Breast epithelium (tissue), 4 donors: ENCODE results near the gene CDYL. TPM values are rescaled to one million over a fixed set of nuclear protein-coding genes. Genes with fewer than 3 reads are reported as not detected.
A peak's percentile ranks its signal among the peaks of the same experiment; 100 is the strongest.

Experiments used
- DNase-seq, 2 donors: peaks; one replicate each; pipeline ENCODE4 v3.0.0-alpha.2; 2019; ENCODE audit warnings: low spot score in 2 of 2
- H3K27ac ChIP-seq, 2 donors: fragments of 200-600 bp; sonication (generic) in 1 of 2; one replicate each; pipeline ENCODE4 v1.5.1; 2016 to 2019; ENCODE audit warnings: mild to moderate bottlenecking in 1 of 2
- H3K27me3 ChIP-seq, 2 donors: fragments of 200-600 bp; sonication (generic) in 1 of 2; one replicate each; pipeline versions ENCODE4 v1.5.1 to v1.6.0; 2017 to 2019; ENCODE audit warnings: control low read depth in 1 of 2, mild to moderate bottlenecking in 1 of 2
- H3K36me3 ChIP-seq: fragments of 200-600 bp; one replicate; pipeline ENCODE4 v1.5.1; 2019
- H3K4me1 ChIP-seq, 2 donors: fragments of 200-600 bp; sonication (generic); one replicate each; pipeline ENCODE4 v1.5.1; 2016 to 2019; ENCODE audit warnings: control low read depth in 1 of 2
- H3K4me3 ChIP-seq, 3 donors: fragments of 200-600 bp; sonication (generic); 1 replicate in 2 of 3; 2 replicates in 1 of 3; pipeline ENCODE4 v1.5.1; 2016 to 2019; ENCODE audit warnings: mild to moderate bottlenecking in 3 of 3, moderate library complexity in 2 of 3
- H3K9me3 ChIP-seq, 2 donors: fragments of 200-600 bp; sonication (generic) in 1 of 2; one replicate each; pipeline ENCODE4 v1.5.1; 2016 to 2019; ENCODE audit warnings: control low read depth in 1 of 2
- POLR2A ChIP-seq: fragments of 450-650 bp; IDR thresholded peaks from one replicate; pipeline ENCODE4 v1.6.1; 2016; ENCODE audit warnings: antibody characterized with exemption, mild to moderate bottlenecking, moderate library complexity
- POLR2AphosphoS5 ChIP-seq, 3 donors: sonication (generic); formaldehyde crosslinking; IDR thresholded peaks; one replicate each; pipeline ENCODE4 v1.6.1; 2017; ENCODE audit warnings: antibody characterized with exemption in 3 of 3
- intact Hi-C: fragments of 100-400 bp; cut with DNase I; formaldehyde crosslinking; loops from one replicate; pipeline ENCODE4 v1.15.1; 2023; ENCODE audit warnings: low total_unique reads
- total RNA-seq, 3 donors: library from RNA; depleted of rRNA; stranded (reverse); fragments of >200 nt; gene quantifications; one replicate each; pipeline ENCODE4 v1.1.0, GENCODE V29; 2016
- TF ChIP-seq, protein P1 (sequence below), 3 donors: fragments of 450-650 bp; IDR thresholded peaks; one replicate each; pipeline ENCODE4 v1.5.1; 2016 to 2017; ENCODE audit warnings: antibody characterized with exemption in 3 of 3, mild to moderate bottlenecking in 3 of 3, moderate library complexity in 3 of 3

CDYL gene
- total RNA-seq, 3 donors from 2014 or later, result 32.9 to 58.0 (median 40.0) TPM

- no peak for DNase-seq
- no peak overlapping the region for H3K4me3 ChIP-seq
- no peaks in the 10 kb centered on the region for H3K4me1 ChIP-seq
- no peaks in the 10 kb centered on the region for H3K9me3 ChIP-seq
- no peaks in the 10 kb centered on the region for H3K36me3 ChIP-seq
- TF ChIP-seq, protein P1, sequence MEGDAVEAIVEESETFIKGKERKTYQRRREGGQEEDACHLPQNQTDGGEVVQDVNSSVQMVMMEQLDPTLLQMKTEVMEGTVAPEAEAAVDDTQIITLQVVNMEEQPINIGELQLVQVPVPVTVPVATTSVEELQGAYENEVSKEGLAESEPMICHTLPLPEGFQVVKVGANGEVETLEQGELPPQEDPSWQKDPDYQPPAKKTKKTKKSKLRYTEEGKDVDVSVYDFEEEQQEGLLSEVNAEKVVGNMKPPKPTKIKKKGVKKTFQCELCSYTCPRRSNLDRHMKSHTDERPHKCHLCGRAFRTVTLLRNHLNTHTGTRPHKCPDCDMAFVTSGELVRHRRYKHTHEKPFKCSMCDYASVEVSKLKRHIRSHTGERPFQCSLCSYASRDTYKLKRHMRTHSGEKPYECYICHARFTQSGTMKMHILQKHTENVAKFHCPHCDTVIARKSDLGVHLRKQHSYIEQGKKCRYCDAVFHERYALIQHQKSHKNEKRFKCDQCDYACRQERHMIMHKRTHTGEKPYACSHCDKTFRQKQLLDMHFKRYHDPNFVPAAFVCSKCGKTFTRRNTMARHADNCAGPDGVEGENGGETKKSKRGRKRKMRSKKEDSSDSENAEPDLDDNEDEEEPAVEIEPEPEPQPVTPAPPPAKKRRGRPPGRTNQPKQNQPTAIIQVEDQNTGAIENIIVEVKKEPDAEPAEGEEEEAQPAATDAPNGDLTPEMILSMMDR (IDR thresholded peaks at IDR 0.05), result no peak
- TF ChIP-seq POLR2AphosphoS5 (IDR thresholded peaks at IDR 0.05), result no peak
- no peaks in the 10 kb centered on the region for H3K27me3 ChIP-seq
- intact Hi-C loops, result no loop called here
- no peak overlapping the region for H3K27ac ChIP-seq
Measured at GRCh38 chr6:4772750-4773149, 3.5 kb upstream of the CDYL start.

DNA sequence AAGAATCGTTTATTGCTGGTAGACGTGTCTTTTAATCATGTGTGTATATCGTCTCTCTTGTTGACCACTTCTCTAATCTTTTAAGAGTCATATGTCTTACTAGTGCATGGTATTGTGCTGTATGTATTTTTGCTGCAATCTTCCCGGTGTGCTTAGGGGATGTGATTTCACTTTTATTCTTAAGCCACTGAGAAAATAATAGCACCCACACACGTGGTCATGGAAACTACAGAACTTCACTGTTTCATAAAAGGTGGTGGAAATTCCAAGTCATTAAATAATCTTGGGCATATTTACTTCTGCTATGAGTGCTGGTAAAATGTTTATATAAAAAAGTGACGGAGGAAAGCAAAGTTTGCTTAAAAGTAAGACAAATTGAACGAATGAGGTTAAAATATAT lies 3.0 kb upstream of the CDYL start:
- intact Hi-C loops, result no loop called here
- Histone ChIP-seq H3K27me3 (no peaks in the 10 kb centered on the region), H3K4me1 (no peaks in the 10 kb centered on the region), H3K4me3 (no peak overlapping the region), H3K36me3 (no peaks in the 10 kb centered on the region), H3K27ac (no peak overlapping the region), H3K9me3 (peaks cover 0 to 3% of the 10 kb centered on the region in 2 donors)
- TF ChIP-seq, protein P1 (IDR thresholded peaks at IDR 0.05), result no peak
- TF ChIP-seq POLR2AphosphoS5 (IDR thresholded peaks at IDR 0.05) (no peak), POLR2A (no peak)
- DNase-seq, result no peak

GRCh38 chr6:4774296-4774695 lies 1.9 kb upstream of the CDYL start:
- Histone ChIP-seq H3K4me1 (no peaks in the 10 kb centered on the region), H3K4me3 (peak overlapping the region in 2 of 3 donors; percentile 80 to 87), H3K36me3 (no peaks in the 10 kb centered on the region), H3K27ac (peak overlapping the region; percentile 87 to 94), H3K27me3 (no peaks in the 10 kb centered on the region), H3K9me3 (peaks cover 0 to 8% of the 10 kb centered on the region in 2 donors)
- DNase-seq, result no peak
- intact Hi-C loops, result no loop called here
- TF ChIP-seq POLR2A (no peak), POLR2AphosphoS5 (IDR thresholded peaks at IDR 0.05) (no peak)
- TF ChIP-seq, protein P1 (IDR thresholded peaks at IDR 0.05), result no peak

- Histone ChIP-seq H3K4me3 (peak overlapping the region; percentile 34 to 87 (median 80)), H3K27me3 (no peaks in the 10 kb centered on the region), H3K27ac (peak overlapping the region; percentile 87 to 94), H3K4me1 (no peaks in the 10 kb centered on the region), H3K36me3 (no peaks in the 10 kb centered on the region), H3K9me3 (peaks cover 0 to 8% of the 10 kb centered on the region in 2 donors)
- TF ChIP-seq POLR2A (no peak), POLR2AphosphoS5 (IDR thresholded peaks at IDR 0.05) (peak in 1 of 3 donors; percentile 6)
- TF ChIP-seq, protein P1 (IDR thresholded peaks at IDR 0.05), result no peak
- intact Hi-C loops, result no loop called here
- peak in 1 of 2 donors; percentile 31 for DNase-seq
Measured at GRCh38 chr6:4774715-4775493, 1.3 kb upstream of the CDYL start.

- no peaks in the 10 kb centered on the region for H3K27me3 ChIP-seq
- no peaks in the 10 kb centered on the region for H3K4me1 ChIP-seq
- intact Hi-C loops, result no loop called here
- H3K36me3 ChIP-seq, result no peaks in the 10 kb centered on the region
- H3K9me3 ChIP-seq, result peaks cover 0 to 8% of the 10 kb centered on the region in 2 donors
- DNase-seq, result peak; percentile 66 to 72
- H3K4me3 ChIP-seq, result peak overlapping the region; percentile 34 to 87 (median 80)
- H3K27ac ChIP-seq, result peak overlapping the region; percentile 87 to 94
- peak in 1 of 3 donors; percentile 54 for TF ChIP-seq POLR2AphosphoS5 (IDR thresholded peaks at IDR 0.05)
- TF ChIP-seq, protein P1 (IDR thresholded peaks at IDR 0.05), result peak in 1 of 3 donors; percentile 31
- no peak for TF ChIP-seq POLR2A
Measured at GRCh38 chr6:4775494-4776130, 592 bp upstream of the CDYL start.
